Smooth muscle cell (in vitro differentiated cells): ENCODE data around the gene BCAT1. TPM values are rescaled to one million over a fixed set of nuclear protein-coding genes. Genes with fewer than 3 reads are reported as not detected.

Experiments
- DNase-seq: peaks from one replicate; lab custom pipeline; 2025; ENCODE audit not compliant: unreplicated experiment; lab: John Stamatoyannopoulos, UW
- H2AFZ ChIP-seq: fragments of 200-600 bp; sonication (generic); 2 replicates; pipeline ENCODE4 v1.6.0; 2016; ENCODE audit warnings: antibody characterized with exemption, low read depth, mild to moderate bottlenecking
- H3F3A ChIP-seq: fragments of 200-600 bp; sonication (generic); 2 replicates; pipeline ENCODE4 v1.6.0; 2017; ENCODE audit warnings: antibody characterized with exemption, low read depth
- H3K27ac ChIP-seq: fragments of 200-600 bp; sonication (generic); 2 replicates; pipeline ENCODE4 v1.5.1; 2016; ENCODE audit warnings: low read depth, mild to moderate bottlenecking
- H3K27me3 ChIP-seq: fragments of 200-600 bp; sonication (generic); 2 replicates; pipeline ENCODE4 v1.6.1; 2016; ENCODE audit warnings: low read depth, mild to moderate bottlenecking
- H3K36me3 ChIP-seq: fragments of 200-600 bp; sonication (generic); 2 replicates; pipeline ENCODE4 v1.5.1; 2016; ENCODE audit warnings: low read depth
- H3K4me1 ChIP-seq: fragments of 200-600 bp; sonication (generic); 2 replicates; pipeline ENCODE4 v1.5.1; 2016; ENCODE audit warnings: low read depth
- H3K4me2 ChIP-seq: fragments of 200-600 bp; sonication (generic); 2 replicates; pipeline ENCODE4 v1.6.0; 2016; ENCODE audit warnings: mild to moderate bottlenecking
- H3K4me3 ChIP-seq: fragments of 200-600 bp; sonication (generic); 2 replicates; pipeline ENCODE4 v1.5.1; 2016; ENCODE audit warnings: mild to moderate bottlenecking
- H3K79me2 ChIP-seq: fragments of 200-600 bp; sonication (generic); 2 replicates; pipeline ENCODE4 v1.6.0; 2016; ENCODE audit warnings: low read depth, mild to moderate bottlenecking
- H3K9ac ChIP-seq: fragments of 200-600 bp; sonication (generic); 2 replicates; pipeline ENCODE4 v1.6.0; 2016; ENCODE audit warnings: low read depth
- H3K9me3 ChIP-seq: fragments of 200-600 bp; sonication (generic); replicated peaks from 2 replicates; pipeline ENCODE4 v1.5.1; 2016; ENCODE audit warnings: low read depth
- H4K20me1 ChIP-seq: fragments of 200-600 bp; sonication (generic); 2 replicates; pipeline ENCODE4 v1.6.0; 2016; ENCODE audit warnings: low read depth
- WGBS: methylation state at CpG from one replicate; pipeline ENCODE4 v1.1.7; 2016; ENCODE audit warnings: low lambda C conversion rate; 5-methylcytosine and 5-hydroxymethylcytosine counted together
- polyA plus RNA-seq: library from polyadenylated mRNA; unstranded; fragments of >200 nt; fragmentation: Nextera tagmentation; extraction: Ambion mirVana; gene quantifications from 2 replicates; pipeline ENCODE4 v1.2.1, GENCODE V29; 2016
- total RNA-seq: library from RNA; depleted of rRNA; stranded (reverse); fragments of >200 nt; gene quantifications from 2 replicates; pipeline ENCODE4 v1.2.3, GENCODE V29; 2014
- TF ChIP-seq, protein P1 (sequence below): fragments of 200-600 bp; sonication (generic); IDR thresholded peaks from 2 replicates; pipeline ENCODE4 v1.5.1; 2017; ENCODE audit warnings: borderline replicate concordance, mild to moderate bottlenecking, antibody characterized with exemption; ENCODE audit not compliant: insufficient read depth, poor library complexity, severe bottlenecking

BCAT1 gene
- total and polyA plus RNA-seq, 2 experiments from 2014 or later: 78.2 to 174 TPM

DNA sequence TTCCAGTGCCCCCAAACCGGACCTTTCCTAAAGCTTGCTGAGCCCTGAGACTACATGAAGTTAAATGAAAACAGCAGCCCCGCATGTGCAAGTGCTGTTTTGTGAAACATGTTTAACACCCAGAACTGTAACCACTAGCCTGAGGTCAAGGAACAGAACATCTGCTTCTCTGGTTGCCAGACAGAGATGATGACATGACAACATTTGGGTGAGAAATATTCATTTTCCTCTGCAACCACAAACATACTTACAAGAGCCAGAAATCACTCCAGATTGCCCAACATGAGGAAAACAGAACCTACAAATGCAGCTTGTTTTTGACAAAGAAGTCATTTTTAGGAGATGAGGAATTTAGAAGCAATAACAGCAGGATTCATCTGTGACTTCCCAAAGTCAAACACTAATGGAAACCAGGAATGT lies 110.4 kb downstream of the BCAT1 start:
- WGBS: 9% methylated on average over 2 of the region's 2 CpGs
- Histone ChIP-seq H3F3A (peaks cover 16% of the 10 kb centered on the region), H3K4me3 (no peak overlapping the region), H3K4me1 (no peaks in the 10 kb centered on the region), H3K9me3 (no peaks in the 10 kb centered on the region), H3K36me3 (peaks cover 3% of the 10 kb centered on the region), H2AFZ (no peak overlapping the region), H4K20me1 (peaks cover 27% of the 10 kb centered on the region), H3K4me2 (peak overlapping the region; percentile 41), H3K79me2 (no peaks in the 10 kb centered on the region), H3K27me3 (no peaks in the 10 kb centered on the region), H3K9ac (no peak overlapping the region), H3K27ac (peak overlapping the region; percentile 69)
- TF ChIP-seq, protein P1, sequence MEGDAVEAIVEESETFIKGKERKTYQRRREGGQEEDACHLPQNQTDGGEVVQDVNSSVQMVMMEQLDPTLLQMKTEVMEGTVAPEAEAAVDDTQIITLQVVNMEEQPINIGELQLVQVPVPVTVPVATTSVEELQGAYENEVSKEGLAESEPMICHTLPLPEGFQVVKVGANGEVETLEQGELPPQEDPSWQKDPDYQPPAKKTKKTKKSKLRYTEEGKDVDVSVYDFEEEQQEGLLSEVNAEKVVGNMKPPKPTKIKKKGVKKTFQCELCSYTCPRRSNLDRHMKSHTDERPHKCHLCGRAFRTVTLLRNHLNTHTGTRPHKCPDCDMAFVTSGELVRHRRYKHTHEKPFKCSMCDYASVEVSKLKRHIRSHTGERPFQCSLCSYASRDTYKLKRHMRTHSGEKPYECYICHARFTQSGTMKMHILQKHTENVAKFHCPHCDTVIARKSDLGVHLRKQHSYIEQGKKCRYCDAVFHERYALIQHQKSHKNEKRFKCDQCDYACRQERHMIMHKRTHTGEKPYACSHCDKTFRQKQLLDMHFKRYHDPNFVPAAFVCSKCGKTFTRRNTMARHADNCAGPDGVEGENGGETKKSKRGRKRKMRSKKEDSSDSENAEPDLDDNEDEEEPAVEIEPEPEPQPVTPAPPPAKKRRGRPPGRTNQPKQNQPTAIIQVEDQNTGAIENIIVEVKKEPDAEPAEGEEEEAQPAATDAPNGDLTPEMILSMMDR: no peak
- no peak for DNase-seq

DNA sequence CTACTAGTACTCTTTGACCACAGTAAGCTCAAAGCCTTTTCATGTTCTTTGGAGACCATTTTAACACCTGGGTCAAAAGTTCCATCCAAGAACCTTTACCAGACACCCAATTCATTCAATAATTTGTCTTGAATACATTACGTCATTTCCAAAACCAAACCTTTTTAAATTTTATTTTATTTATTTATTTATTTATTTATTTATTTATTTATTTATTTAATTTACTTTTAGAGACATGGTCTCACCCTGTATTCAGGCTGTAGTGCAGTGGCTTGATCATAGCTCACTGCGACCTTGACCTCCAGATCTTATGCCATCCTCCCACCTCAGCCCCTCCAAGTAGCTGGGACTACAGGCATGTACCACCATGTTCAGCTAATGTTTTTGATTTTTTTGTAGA lies 113.5 kb downstream of the BCAT1 start:
- Histone ChIP-seq H3K36me3 (no peaks in the 10 kb centered on the region), H3F3A (peaks cover 13% of the 10 kb centered on the region), H3K4me3 (no peak overlapping the region), H3K27ac (no peak overlapping the region), H3K4me1 (no peaks in the 10 kb centered on the region), H3K27me3 (no peaks in the 10 kb centered on the region), H3K4me2 (no peak overlapping the region), H3K9me3 (no peaks in the 10 kb centered on the region), H4K20me1 (peaks cover 26% of the 10 kb centered on the region), H3K79me2 (no peaks in the 10 kb centered on the region), H3K9ac (no peak overlapping the region), H2AFZ (no peak overlapping the region)
- WGBS: 98% methylated on average over 2 of the region's 2 CpGs
- DNase-seq: no peak
- TF ChIP-seq, protein P1: no peak

DNA sequence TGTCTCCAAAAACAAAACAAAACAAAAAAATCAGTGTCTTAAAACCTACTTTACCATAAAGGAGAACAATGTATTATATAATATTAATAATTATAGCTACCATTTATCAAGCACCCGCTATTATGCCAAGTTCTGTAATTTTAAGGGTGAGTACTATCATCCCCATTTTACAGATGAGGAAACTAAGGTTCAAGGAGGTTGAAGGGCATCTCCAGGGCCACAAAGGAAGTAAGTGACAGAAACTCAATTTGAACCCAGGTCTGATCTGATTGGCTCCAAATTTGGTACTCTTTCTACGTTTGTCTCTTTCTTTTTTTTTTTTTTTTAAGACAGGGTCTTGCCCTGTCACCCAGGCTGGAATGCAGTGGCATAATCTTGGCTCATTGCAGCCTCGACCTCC lies 115.4 kb downstream of the BCAT1 start:
- Histone ChIP-seq H3K27me3 (no peaks in the 10 kb centered on the region), H3K4me3 (no peak overlapping the region), H3K36me3 (no peaks in the 10 kb centered on the region), H3K27ac (no peak overlapping the region), H2AFZ (no peak overlapping the region), H3F3A (no peaks in the 10 kb centered on the region), H3K4me2 (no peak overlapping the region), H3K9me3 (no peaks in the 10 kb centered on the region), H3K9ac (no peak overlapping the region), H3K79me2 (no peaks in the 10 kb centered on the region), H4K20me1 (peaks cover 10% of the 10 kb centered on the region), H3K4me1 (no peaks in the 10 kb centered on the region)
- DNase-seq: no peak
- TF ChIP-seq, protein P1: no peak
- 96% methylated on average over 3 of the region's 3 CpGs for WGBS

DNA sequence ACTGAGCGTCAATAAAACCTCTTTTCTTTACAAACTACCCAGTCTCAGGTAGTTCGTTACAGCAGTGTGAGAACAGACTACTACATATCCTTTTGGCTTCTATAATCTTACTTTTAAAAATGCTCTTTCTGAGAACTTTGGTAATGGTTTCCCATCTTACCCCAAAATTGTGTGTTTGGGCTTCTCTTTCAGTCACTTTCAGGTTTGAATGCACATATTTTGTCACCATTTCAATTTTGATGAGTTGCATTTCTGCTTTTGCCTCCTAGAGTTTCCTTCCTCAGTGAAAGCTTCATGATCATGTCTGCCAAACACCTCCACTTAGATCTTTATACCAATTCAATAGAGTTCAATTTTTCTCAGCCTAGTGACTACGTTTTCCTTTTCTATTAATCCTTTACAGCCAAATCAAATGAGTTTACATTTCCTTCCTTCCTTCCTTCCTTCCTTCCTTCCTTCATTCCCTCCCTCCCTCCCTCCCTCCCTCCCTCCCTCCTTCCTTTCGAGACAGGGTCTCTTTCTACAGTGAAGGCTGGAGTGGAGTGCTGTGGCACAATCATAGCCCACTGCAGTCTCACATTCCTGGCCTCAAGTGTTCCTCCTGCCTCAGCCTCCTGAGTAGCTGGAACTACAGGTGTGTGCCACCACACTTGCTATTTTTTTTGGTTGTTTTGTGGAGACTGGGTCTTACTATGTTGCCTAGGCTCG lies 124.9 kb downstream of the BCAT1 start:
- Histone ChIP-seq H2AFZ (no peak overlapping the region), H3K27ac (no peak overlapping the region), H3F3A (peaks cover 28% of the 10 kb centered on the region), H3K9ac (no peak overlapping the region), H3K36me3 (peaks cover 8% of the 10 kb centered on the region), H3K27me3 (no peaks in the 10 kb centered on the region), H3K4me3 (no peak overlapping the region), H3K79me2 (no peaks in the 10 kb centered on the region), H3K9me3 (no peaks in the 10 kb centered on the region), H3K4me2 (no peak overlapping the region), H4K20me1 (peaks cover 23% of the 10 kb centered on the region), H3K4me1 (peaks cover 12% of the 10 kb centered on the region)
- DNase-seq: no peak
- 72% methylated on average over 4 of the region's 5 CpGs for WGBS
- TF ChIP-seq, protein P1: no peak
